ENCODE data around the gene DNAJC15.

DNA sequence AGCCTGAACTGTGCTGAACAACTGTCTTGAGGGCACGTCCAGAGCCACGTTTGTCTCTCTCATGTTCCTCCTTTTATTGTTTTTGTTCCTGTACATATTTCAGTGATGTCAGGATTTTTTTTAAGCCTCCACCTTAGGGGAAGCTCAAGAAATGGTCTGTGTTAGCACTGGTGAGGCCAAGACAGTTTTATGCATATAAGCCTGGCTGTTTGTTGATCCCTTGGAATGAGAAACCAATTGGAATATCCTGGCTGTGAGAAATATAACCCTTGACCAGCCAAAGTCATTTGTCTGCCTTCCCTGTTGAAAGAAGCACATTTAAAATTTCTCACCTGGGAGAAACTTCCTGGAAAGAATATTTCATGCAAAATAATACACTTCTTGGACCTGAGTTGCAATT lies 115.8 kb downstream of the DNAJC15 start:
- TF ChIP-seq POLR2AphosphoS5 (IDR thresholded peaks at IDR 0.05; ENCODE audit: low read depth, low read length) (no peak), GTF2F1 (IDR thresholded peaks at IDR 0.05; ENCODE audit: borderline replicate concordance, low read depth, low read length) (no peak), HDAC2 (IDR thresholded peaks at IDR 0.05; ENCODE audit: borderline replicate concordance in 1 of 2, low read depth in 2 of 2, low read length in 2 of 2) (no peak), ASH2L (IDR thresholded peaks at IDR 0.05; ENCODE audit: low read length) (no peak), SIX5 (IDR thresholded peaks at IDR 0.05; ENCODE audit: low read depth, low read length) (no peak), SIN3A (conservative IDR thresholded peaks at IDR 0.05 in 1 of 2, IDR thresholded peaks at IDR 0.05 in 1 of 2; ENCODE audit: low read depth in 1 of 2, low read length in 2 of 2) (no peak), EP300 (IDR thresholded peaks at IDR 0.05; ENCODE audit: borderline replicate concordance in 1 of 2, low read depth in 2 of 2, low read length in 2 of 2) (no peak)
- TF ChIP-seq, protein P1, sequence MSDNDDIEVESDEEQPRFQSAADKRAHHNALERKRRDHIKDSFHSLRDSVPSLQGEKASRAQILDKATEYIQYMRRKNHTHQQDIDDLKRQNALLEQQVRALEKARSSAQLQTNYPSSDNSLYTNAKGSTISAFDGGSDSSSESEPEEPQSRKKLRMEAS (IDR thresholded peaks at IDR 0.05): no peak
- TF ChIP-seq, protein P2, sequence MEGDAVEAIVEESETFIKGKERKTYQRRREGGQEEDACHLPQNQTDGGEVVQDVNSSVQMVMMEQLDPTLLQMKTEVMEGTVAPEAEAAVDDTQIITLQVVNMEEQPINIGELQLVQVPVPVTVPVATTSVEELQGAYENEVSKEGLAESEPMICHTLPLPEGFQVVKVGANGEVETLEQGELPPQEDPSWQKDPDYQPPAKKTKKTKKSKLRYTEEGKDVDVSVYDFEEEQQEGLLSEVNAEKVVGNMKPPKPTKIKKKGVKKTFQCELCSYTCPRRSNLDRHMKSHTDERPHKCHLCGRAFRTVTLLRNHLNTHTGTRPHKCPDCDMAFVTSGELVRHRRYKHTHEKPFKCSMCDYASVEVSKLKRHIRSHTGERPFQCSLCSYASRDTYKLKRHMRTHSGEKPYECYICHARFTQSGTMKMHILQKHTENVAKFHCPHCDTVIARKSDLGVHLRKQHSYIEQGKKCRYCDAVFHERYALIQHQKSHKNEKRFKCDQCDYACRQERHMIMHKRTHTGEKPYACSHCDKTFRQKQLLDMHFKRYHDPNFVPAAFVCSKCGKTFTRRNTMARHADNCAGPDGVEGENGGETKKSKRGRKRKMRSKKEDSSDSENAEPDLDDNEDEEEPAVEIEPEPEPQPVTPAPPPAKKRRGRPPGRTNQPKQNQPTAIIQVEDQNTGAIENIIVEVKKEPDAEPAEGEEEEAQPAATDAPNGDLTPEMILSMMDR (IDR thresholded peaks at IDR 0.05; ENCODE audit: control extremely low read depth in 1 of 3, insufficient read depth in 1 of 3, low read depth in 1 of 3, low read length in 3 of 3): no peak
- TF ChIP-seq, protein P3, sequence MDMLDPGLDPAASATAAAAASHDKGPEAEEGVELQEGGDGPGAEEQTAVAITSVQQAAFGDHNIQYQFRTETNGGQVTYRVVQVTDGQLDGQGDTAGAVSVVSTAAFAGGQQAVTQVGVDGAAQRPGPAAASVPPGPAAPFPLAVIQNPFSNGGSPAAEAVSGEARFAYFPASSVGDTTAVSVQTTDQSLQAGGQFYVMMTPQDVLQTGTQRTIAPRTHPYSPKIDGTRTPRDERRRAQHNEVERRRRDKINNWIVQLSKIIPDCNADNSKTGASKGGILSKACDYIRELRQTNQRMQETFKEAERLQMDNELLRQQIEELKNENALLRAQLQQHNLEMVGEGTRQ (IDR thresholded peaks at IDR 0.05; ENCODE audit: low read length): no peak
